K562 (cell line): ENCODE data around the gene DNAH10. TPM values are rescaled to one million over a fixed set of nuclear protein-coding genes. Genes with fewer than 3 reads are reported as not detected.

Source experiments
- ARID1B ChIP-seq: fragments of 450-650 bp; IDR thresholded peaks from 2 replicates; pipeline ENCODE4 v1.6.1; 2016; ENCODE audit warnings: antibody characterized with exemption, mild to moderate bottlenecking, inconsistent platforms
- C11orf30 ChIP-seq: fragments of 450-650 bp; IDR thresholded peaks from 2 replicates; pipeline ENCODE4 v1.6.1; 2016; ENCODE audit warnings: low read depth, mild to moderate bottlenecking
- CBFA2T2 ChIP-seq: fragments of 450-650 bp; conservative IDR thresholded peaks from 2 replicates; pipeline ENCODE4 v1.6.1; 2017; ENCODE audit warnings: mild to moderate bottlenecking
- CHD2 ChIP-seq: IDR thresholded peaks from 2 replicates; pipeline ENCODE4 v1.6.1; 2011; ENCODE audit warnings: low read depth, low read length
- CREBBP ChIP-seq: IDR thresholded peaks from one replicate; pipeline ENCODE4 v1.6.1; 2012; ENCODE audit warnings: low read depth, mild to moderate bottlenecking, control low read depth, inconsistent platforms, low read length
- CREM ChIP-seq: IDR thresholded peaks from 2 replicates; pipeline ENCODE4 v1.6.1; 2014; ENCODE audit warnings: antibody characterized with exemption, low read depth
- E2F4 ChIP-seq: sonication (generic); formaldehyde crosslinking; IDR thresholded peaks from 2 replicates; pipeline ENCODE4 v1.8.0; 2022; ENCODE audit warnings: mild to moderate bottlenecking, low read depth, missing genetic modification reagents
- ESRRA ChIP-seq: fragments of 450-650 bp; IDR thresholded peaks from 2 replicates; pipeline ENCODE4 v1.6.1; 2014; ENCODE audit warnings: low read depth, mild to moderate bottlenecking, moderate library complexity, borderline replicate concordance
- ETS1 ChIP-seq: conservative IDR thresholded peaks from 2 replicates; pipeline ENCODE4 v1.6.1; 2011; ENCODE audit warnings: low read depth, mild to moderate bottlenecking, low read length; ENCODE audit not compliant: control insufficient read depth
- HOXB6 ChIP-seq: fragments of 250-450 bp; sonication (Bioruptor Pico); IDR thresholded peaks from 2 replicates; pipeline ENCODE4 v1.5.1; 2022; ENCODE audit warnings: mild to moderate bottlenecking, borderline replicate concordance
- L3MBTL2 ChIP-seq: fragments of 450-650 bp; IDR thresholded peaks from 2 replicates; pipeline ENCODE4 v1.6.1; 2016; ENCODE audit warnings: mild to moderate bottlenecking, moderate library complexity
- MEIS2 ChIP-seq: fragments of 450-650 bp; IDR thresholded peaks from 2 replicates; pipeline ENCODE4 v1.6.1; 2014; ENCODE audit warnings: mild to moderate bottlenecking; ENCODE audit not compliant: partially characterized antibody
- NFIC ChIP-seq: fragments of 450-650 bp; IDR thresholded peaks from 2 replicates; pipeline ENCODE4 v1.6.1; 2017; ENCODE audit warnings: mild to moderate bottlenecking, inconsistent platforms
- PHF21A ChIP-seq: fragments of 450-650 bp; IDR thresholded peaks from 2 replicates; pipeline ENCODE4 v1.6.1; 2017; ENCODE audit warnings: low read depth, borderline replicate concordance
- POLR2A ChIP-seq: fragments of 450-650 bp; conservative IDR thresholded peaks from 2 replicates; pipeline ENCODE4 v1.6.1; 2016
- RBM14 ChIP-seq: fragments of 200-400 bp; formaldehyde crosslinking; IDR thresholded peaks from 2 replicates; pipeline ENCODE4 v1.6.1; 2018; ENCODE audit warnings: low read depth, mild to moderate bottlenecking, low read length, moderate library complexity, borderline replicate concordance; ENCODE audit not compliant: insufficient read depth
- TCF3 ChIP-seq: sonication (generic); formaldehyde crosslinking; IDR thresholded peaks from 2 replicates; pipeline ENCODE4 v1.4.0; 2020; ENCODE audit warnings: mild to moderate bottlenecking, missing genetic modification reagents
- VEZF1 ChIP-seq: fragments of 200-800 bp; sonication (Bioruptor generic); IDR thresholded peaks from 2 replicates; pipeline ENCODE4 v1.6.1; 2017; ENCODE audit warnings: missing genetic modification characterization, missing compliant biosample characterization
- ZBTB12 ChIP-seq: fragments of 250-450 bp; sonication (Bioruptor Pico); IDR thresholded peaks from 2 replicates; pipeline ENCODE4 v1.4.0; 2020
- ZNF23 ChIP-seq: fragments of 250-450 bp; sonication (Bioruptor Pico); IDR thresholded peaks from 2 replicates; pipeline ENCODE4 v1.4.0; 2020; ENCODE audit warnings: mild to moderate bottlenecking
- ZNF444 ChIP-seq: fragments of 250-450 bp; sonication (Bioruptor Pico); IDR thresholded peaks from 2 replicates; pipeline ENCODE4 v1.4.0; 2020; ENCODE audit warnings: mild to moderate bottlenecking, moderate library complexity
- ZNF699 ChIP-seq: fragments of 250-450 bp; sonication (Bioruptor Pico); IDR thresholded peaks from 2 replicates; pipeline ENCODE4 v1.8.0; 2021; ENCODE audit warnings: mild to moderate bottlenecking, moderate library complexity; ENCODE audit not compliant: insufficient replicate concordance
- polyA plus RNA-seq, 8 experiments: library from polyadenylated mRNA; depleted of rRNA in 4 of 8; stranded (reverse) in 5 of 8; unstranded in 3 of 8; fragments of >200 nt; fragmentation: Nextera tagmentation in 2 of 8; fragmentation: Illumina TruSeq in 1 of 8; extraction: Ambion mirVana in 2 of 8; extraction: Trizol in 1 of 8; gene quantifications; 2 replicates each; pipeline versions ENCODE4 v1.2.1 to v1.2.3, GENCODE V29; 2011 to 2014; ENCODE audit warnings: inconsistent platforms in 1 of 8, missing spikeins in 1 of 8
- total RNA-seq, 7 experiments: library from RNA; depleted of rRNA in 6 of 7; stranded (reverse); fragments of >200 nt in 6 of 7; fragmentation: Illumina TruSeq in 2 of 7; extraction: Trizol in 2 of 7; gene quantifications; 2 replicates each; pipeline versions ENCODE4 v1.2.1 to v1.2.3, GENCODE V29; 2011 to 2021; ENCODE audit warnings: low replicate concordance in 1 of 7

Gene DNAH10
- total and polyA plus RNA-seq, 9 of the 15 experiments (the other 6 are each of a cell fraction or from before 2014, with no cell fraction given), result 0.01 to 0.06 (median 0.04) TPM; not detected in 1

GRCh38 chr12:123843912-123844748, 82.0 kb downstream of the DNAH10 start (continued):
- TF ChIP-seq ZBTB12 (CRISPR knock-in tag) (no peak), CHD2 (peak; percentile 91), C11orf30 (0 out of 2 replicates have a peak, but pooled peaks have one; percentile 19), ETS1 (no peak), CREM (0 out of 2 replicates have a peak, but pooled peaks have one; percentile 4), L3MBTL2 (0 out of 2 replicates have a peak, but pooled peaks have one; percentile 29), MEIS2 (peak; percentile 73), ZNF699 (CRISPR knock-in tag) (no peak), E2F4 (CRISPR knock-in tag) (no peak), ZNF444 (CRISPR knock-in tag) (no peak), RBM14 (no peak), PHF21A (no peak), POLR2A (no peak), CREBBP (no peak), HOXB6 (CRISPR knock-in tag) (no peak), NFIC (0 out of 2 replicates have a peak, but pooled peaks have one; percentile 4), ESRRA (no peak), CBFA2T2 (0 out of 2 replicates have a peak, but pooled peaks have one; percentile 10), TCF3 (CRISPR knock-in tag) (peak; percentile 64), ZNF23 (CRISPR knock-in tag) (no peak), VEZF1 (no peak), ARID1B (0 out of 2 replicates have a peak, but pooled peaks have one; percentile 36)
- TF ChIP-seq, all 486 proteins: peak for 15
